ENCODE data around the gene ZNF287. TPM values are rescaled to one million over a fixed set of nuclear protein-coding genes. Genes with fewer than 3 reads are reported as not detected.

The ZNF287 gene
- total and polyA plus RNA-seq, 3 donors from 2014 or later, result 3.7 to 12.1 (median 8.5) TPM

GRCh38 chr17:16512011-16512410 lies 57.0 kb downstream of the ZNF287 start:
- intact Hi-C loops (cut with DNase I; ENCODE audit: low total_unique reads), result no loop called here
- H3K36me3 ChIP-seq (ENCODE audit: low read depth, missing control alignments), result no peaks in the 10 kb centered on the region
- TF ChIP-seq, protein P1, sequence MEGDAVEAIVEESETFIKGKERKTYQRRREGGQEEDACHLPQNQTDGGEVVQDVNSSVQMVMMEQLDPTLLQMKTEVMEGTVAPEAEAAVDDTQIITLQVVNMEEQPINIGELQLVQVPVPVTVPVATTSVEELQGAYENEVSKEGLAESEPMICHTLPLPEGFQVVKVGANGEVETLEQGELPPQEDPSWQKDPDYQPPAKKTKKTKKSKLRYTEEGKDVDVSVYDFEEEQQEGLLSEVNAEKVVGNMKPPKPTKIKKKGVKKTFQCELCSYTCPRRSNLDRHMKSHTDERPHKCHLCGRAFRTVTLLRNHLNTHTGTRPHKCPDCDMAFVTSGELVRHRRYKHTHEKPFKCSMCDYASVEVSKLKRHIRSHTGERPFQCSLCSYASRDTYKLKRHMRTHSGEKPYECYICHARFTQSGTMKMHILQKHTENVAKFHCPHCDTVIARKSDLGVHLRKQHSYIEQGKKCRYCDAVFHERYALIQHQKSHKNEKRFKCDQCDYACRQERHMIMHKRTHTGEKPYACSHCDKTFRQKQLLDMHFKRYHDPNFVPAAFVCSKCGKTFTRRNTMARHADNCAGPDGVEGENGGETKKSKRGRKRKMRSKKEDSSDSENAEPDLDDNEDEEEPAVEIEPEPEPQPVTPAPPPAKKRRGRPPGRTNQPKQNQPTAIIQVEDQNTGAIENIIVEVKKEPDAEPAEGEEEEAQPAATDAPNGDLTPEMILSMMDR (IDR thresholded peaks at IDR 0.05), result no peak
- no peak for TF ChIP-seq POLR2A (IDR thresholded peaks at IDR 0.05)

DNA sequence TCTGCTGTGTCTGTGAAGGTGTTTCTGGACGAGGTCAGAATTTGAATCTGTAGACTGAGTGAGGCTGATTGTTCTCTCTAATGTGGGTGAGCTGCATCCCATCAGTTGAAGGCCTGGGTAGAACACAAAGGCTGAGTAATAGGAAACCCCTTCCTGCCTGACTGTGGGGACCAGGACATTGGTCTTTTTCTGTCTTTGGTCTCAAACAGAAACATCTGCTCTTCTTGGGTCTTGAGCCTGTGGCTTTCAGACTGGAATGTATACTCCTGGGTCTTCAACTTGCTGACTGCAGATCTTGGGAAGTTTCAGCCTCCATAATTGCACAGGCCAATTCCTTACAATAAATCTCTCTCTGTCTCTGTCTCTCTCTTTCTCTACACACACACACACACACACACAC lies 57.4 kb downstream of the ZNF287 start:
- Histone ChIP-seq H3K27ac (no peak overlapping the region), H3K9me3 (no peaks in the 10 kb centered on the region), H3K4me3 (no peak overlapping the region), H3K36me3 (ENCODE audit: low read depth, missing control alignments) (no peaks in the 10 kb centered on the region), H3K27me3 (no peaks in the 10 kb centered on the region), H3K4me1 (peaks cover 10% of the 10 kb centered on the region)
- DNase-seq, result no peak
- TF ChIP-seq, protein P1 (IDR thresholded peaks at IDR 0.05), result no peak
- no peak for TF ChIP-seq POLR2A (IDR thresholded peaks at IDR 0.05)
- intact Hi-C loops (cut with DNase I; ENCODE audit: low total_unique reads), result no loop called here
- WGBS, 2 donors, result 75 to 93% methylated on average over 1 of the region's 1 CpG

More at GRCh38 chr17:16512011-16512410, 57.0 kb downstream of the ZNF287 start:
- H3K27ac ChIP-seq, result no peak overlapping the region
- H3K27me3 ChIP-seq, result no peaks in the 10 kb centered on the region
- H3K4me3 ChIP-seq, result no peak overlapping the region
- no peak for DNase-seq
- H3K9me3 ChIP-seq, result no peaks in the 10 kb centered on the region
- WGBS, 2 donors, result 60 to 63% methylated on average over 4 of the region's 4 CpGs
- H3K4me1 ChIP-seq, result peaks cover 12% of the 10 kb centered on the region

- 74 to 77% methylated on average over 8 of the region's 8 CpGs for WGBS, 2 donors
- Histone ChIP-seq H3K27me3 (no peaks in the 10 kb centered on the region), H3K4me1 (peaks cover 10% of the 10 kb centered on the region), H3K4me3 (no peak overlapping the region), H3K36me3 (ENCODE audit: low read depth, missing control alignments) (no peaks in the 10 kb centered on the region), H3K9me3 (no peaks in the 10 kb centered on the region), H3K27ac (no peak overlapping the region)
- TF ChIP-seq POLR2A (IDR thresholded peaks at IDR 0.05), result no peak
- TF ChIP-seq, protein P1 (IDR thresholded peaks at IDR 0.05), result no peak
- no peak for DNase-seq
- intact Hi-C loops (cut with DNase I; ENCODE audit: low total_unique reads), result no loop called here
Observed at GRCh38 chr17:16507918-16508533, 61.0 kb downstream of the ZNF287 start.

DNA sequence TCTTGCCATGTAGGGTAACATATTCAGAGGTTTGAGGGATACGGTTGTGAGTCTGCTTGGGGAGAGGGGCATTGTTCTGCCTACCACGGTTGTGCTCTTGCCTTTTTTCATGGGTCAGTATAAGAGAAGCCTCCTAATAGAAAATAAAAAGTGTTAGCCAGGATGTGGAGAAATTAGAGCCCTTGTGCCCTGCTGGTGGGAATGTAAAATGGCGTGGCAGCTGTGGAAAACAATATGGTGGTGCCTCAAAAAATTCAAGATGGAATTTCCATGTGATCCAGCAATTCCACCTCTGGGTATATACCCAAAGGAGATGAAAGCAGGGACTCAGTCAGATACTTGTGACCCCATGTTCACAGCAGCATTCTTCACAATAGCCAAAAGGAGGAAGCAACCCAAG lies 62.8 kb downstream of the ZNF287 start:
- no peak for DNase-seq
- 94 to 96% methylated on average over 3 of the region's 3 CpGs for WGBS, 2 donors
- intact Hi-C loops (cut with DNase I; ENCODE audit: low total_unique reads), result no loop called here
- Histone ChIP-seq H3K4me3 (no peak overlapping the region), H3K9me3 (no peaks in the 10 kb centered on the region), H3K4me1 (peaks cover 10% of the 10 kb centered on the region), H3K36me3 (ENCODE audit: low read depth, missing control alignments) (no peaks in the 10 kb centered on the region), H3K27ac (no peak overlapping the region), H3K27me3 (no peaks in the 10 kb centered on the region)
- no peak for TF ChIP-seq POLR2A (IDR thresholded peaks at IDR 0.05)
- TF ChIP-seq, protein P1 (IDR thresholded peaks at IDR 0.05), result peak in 1 of 3 experiments; percentile 21

DNA sequence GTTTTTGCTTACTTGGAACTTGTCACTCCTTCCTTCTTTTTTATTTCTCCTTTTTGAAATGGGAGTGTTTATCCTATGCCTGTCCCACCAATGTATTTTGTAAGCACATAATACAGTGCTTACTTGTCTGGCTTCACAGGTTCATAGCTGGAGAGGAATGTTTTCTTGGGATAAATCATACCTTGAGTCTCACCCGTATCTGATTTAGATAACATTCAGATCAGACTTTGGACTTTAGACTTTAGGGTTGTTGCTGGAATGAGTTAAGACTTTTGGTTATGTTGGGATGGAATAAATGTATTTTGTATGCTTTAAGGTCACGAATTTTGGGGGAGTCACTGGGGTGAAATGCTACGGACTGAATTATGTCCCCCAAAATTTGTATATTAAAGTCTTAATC lies 64.0 kb downstream of the ZNF287 start:
- Histone ChIP-seq H3K27me3 (no peaks in the 10 kb centered on the region), H3K27ac (no peak overlapping the region), H3K36me3 (ENCODE audit: low read depth, missing control alignments) (no peaks in the 10 kb centered on the region), H3K4me3 (no peak overlapping the region), H3K4me1 (peaks cover 10% of the 10 kb centered on the region), H3K9me3 (no peaks in the 10 kb centered on the region)
- TF ChIP-seq POLR2A (IDR thresholded peaks at IDR 0.05), result no peak
- TF ChIP-seq, protein P1 (IDR thresholded peaks at IDR 0.05), result no peak
- 72 to 95% methylated on average over 3 of the region's 3 CpGs for WGBS, 2 donors
- DNase-seq, result no peak
- intact Hi-C loops (cut with DNase I; ENCODE audit: low total_unique reads), result no loop called here
